ENCODE data around the gene PIK3C2G. TPM values are rescaled to one million over a fixed set of nuclear protein-coding genes. Genes with fewer than 3 reads are reported as not detected.

PIK3C2G gene
- polyA plus RNA-seq, 4 donors = 0.52 to 6.8 (median 2.7) TPM

DNA sequence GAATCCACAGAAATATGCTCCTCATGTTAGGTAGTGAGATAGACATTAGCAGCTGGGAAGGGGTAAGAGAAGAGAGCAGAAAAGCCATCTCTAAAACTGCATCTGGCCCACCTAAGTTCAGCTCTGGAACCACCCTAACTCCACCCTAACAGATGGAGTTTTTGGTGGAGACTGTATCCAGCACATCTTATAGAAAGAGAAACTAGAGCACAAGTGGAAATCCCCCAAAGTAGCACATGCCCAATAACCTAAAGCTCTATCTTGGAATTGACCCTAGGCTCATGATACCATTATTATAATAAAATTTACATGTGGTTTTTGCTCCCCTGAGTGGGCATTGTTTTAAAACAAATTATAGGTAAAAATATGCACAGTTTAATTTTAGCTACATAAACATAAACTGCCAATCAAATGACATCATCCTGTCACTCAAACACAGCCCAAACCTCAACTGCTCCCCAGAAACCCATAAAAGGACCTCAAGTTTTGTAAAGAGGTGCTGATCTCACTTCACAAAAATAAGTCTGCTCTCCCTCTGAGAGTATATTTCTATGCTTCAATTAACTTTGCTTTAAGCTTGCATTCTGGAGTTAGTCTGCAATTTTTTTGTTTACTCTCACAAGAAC, 206.4 kb downstream of the PIK3C2G start:
- Histone ChIP-seq H3K27ac (ENCODE audit: low read depth in 1 of 3, low read length in 2 of 3) (no peak overlapping the region), H3K4me1 (ENCODE audit: control insufficient read depth in 3 of 3, insufficient read depth in 2 of 3, low read depth in 1 of 3, low read length in 2 of 3) (no peaks in the 10 kb centered on the region), H3K27me3 (ENCODE audit: control insufficient read depth in 3 of 3, insufficient read depth in 3 of 3, low read length in 3 of 3) (no peaks in the 10 kb centered on the region), H3K36me3 (ENCODE audit: control insufficient read depth in 3 of 3, insufficient read depth in 2 of 3, low read depth in 1 of 3, low read length in 3 of 3) (no peaks in the 10 kb centered on the region), H3K4me3 (ENCODE audit: low read depth in 1 of 3, low read length in 3 of 3) (no peak overlapping the region), H3K9me3 (ENCODE audit: control insufficient read depth in 2 of 2, insufficient read depth in 1 of 2, low read depth in 1 of 2, low read length in 1 of 2) (no peaks in the 10 kb centered on the region)
- DNase-seq (no peak), FAIRE-seq (no peak)

DNA sequence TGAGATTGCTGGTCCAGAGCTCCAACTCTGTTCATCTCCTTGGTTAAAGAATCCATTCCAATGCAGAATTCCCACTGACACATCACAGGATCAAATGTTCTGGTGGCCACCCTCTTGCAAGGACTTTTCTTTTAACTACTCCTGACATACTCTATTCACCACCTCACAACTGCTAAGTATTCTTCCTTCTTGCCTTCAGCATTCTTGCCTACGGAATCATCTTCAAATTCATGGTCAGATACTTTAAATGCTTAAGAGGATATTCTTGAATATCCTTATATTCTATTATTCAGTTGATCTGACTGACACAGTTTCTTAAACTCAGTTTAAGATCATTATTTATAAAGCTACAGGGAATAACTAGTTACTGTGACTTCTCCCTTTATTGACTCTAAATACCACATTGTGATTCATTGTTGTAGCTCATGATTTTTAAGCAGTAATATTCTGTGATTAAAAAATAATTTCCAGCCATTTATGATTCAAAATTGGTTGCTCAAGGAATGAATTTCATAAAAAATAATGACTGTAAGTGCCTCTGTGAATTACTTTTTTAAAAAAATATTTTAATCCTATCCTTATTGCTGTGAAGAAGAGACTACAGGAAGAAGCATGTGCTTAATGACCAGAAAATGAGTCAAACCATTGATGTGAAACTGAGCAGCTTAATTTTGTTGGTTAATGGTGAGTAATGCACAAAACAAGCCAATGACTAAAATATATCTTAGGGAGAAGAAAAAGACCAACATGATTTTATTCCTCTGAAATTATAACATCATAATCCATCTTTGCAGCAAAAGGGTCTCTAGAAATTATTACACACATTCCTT, 207.1 kb downstream of the PIK3C2G start:
- no peaks in the 10 kb centered on the region for H3K27me3 ChIP-seq (ENCODE audit: control insufficient read depth in 3 of 3, insufficient read depth in 3 of 3, low read length in 3 of 3)
- WGBS, 3 donors = 76 to 84% (median 83%) methylated on average over 1 of the region's 1 CpG
- H3K4me1 ChIP-seq (ENCODE audit: control insufficient read depth in 3 of 3, insufficient read depth in 2 of 3, low read depth in 1 of 3, low read length in 2 of 3) = no peaks in the 10 kb centered on the region
- H3K9me3 ChIP-seq (ENCODE audit: control insufficient read depth in 2 of 2, insufficient read depth in 1 of 2, low read depth in 1 of 2, low read length in 1 of 2) = no peaks in the 10 kb centered on the region
- DNase-seq (no peak), FAIRE-seq (no peak)
- no peaks in the 10 kb centered on the region for H3K36me3 ChIP-seq (ENCODE audit: control insufficient read depth in 3 of 3, insufficient read depth in 2 of 3, low read depth in 1 of 3, low read length in 3 of 3)
- no peak overlapping the region for H3K27ac ChIP-seq (ENCODE audit: low read depth in 1 of 3, low read length in 2 of 3)
- H3K4me3 ChIP-seq (ENCODE audit: low read depth in 1 of 3, low read length in 3 of 3) = no peak overlapping the region

GRCh38 chr12:18470251-18470650, 208.9 kb downstream of the PIK3C2G start:
- no peak overlapping the region for H3K27ac ChIP-seq (ENCODE audit: low read depth in 1 of 3, low read length in 2 of 3)
- FAIRE-seq (no peak), DNase-seq (no peak)
- no peaks in the 10 kb centered on the region for H3K9me3 ChIP-seq (ENCODE audit: control insufficient read depth in 2 of 2, insufficient read depth in 1 of 2, low read depth in 1 of 2, low read length in 1 of 2)
- no peaks in the 10 kb centered on the region for H3K36me3 ChIP-seq (ENCODE audit: control insufficient read depth in 3 of 3, insufficient read depth in 2 of 3, low read depth in 1 of 3, low read length in 3 of 3)
- no peak overlapping the region for H3K4me3 ChIP-seq (ENCODE audit: low read depth in 1 of 3, low read length in 3 of 3)
- no peaks in the 10 kb centered on the region for H3K4me1 ChIP-seq (ENCODE audit: control insufficient read depth in 3 of 3, insufficient read depth in 2 of 3, low read depth in 1 of 3, low read length in 2 of 3)
- H3K27me3 ChIP-seq (ENCODE audit: control insufficient read depth in 3 of 3, insufficient read depth in 3 of 3, low read length in 3 of 3) = no peaks in the 10 kb centered on the region
- WGBS, 3 donors = 78 to 87% (median 82%) methylated on average over 3 of the region's 3 CpGs

DNA sequence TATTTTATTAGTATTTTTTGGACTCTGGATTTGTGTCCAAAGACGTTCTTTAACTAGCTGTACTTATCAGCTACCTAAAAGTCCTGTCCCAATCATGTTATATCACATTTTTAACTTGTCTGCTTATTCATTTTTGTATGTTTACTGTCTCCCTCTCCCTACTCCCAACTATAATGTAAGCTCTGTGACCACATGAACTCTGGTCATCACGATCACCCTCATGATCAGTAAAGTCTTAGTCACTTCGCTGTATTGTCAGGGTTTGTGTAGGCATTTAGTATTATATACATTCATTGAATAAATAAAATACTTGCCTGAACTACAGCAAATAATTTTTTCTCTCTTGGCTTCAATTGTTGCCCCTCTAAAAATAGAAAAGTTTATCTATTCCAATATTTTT, 211.0 kb downstream of the PIK3C2G start:
- no peaks in the 10 kb centered on the region for H3K4me1 ChIP-seq (ENCODE audit: control insufficient read depth in 3 of 3, insufficient read depth in 2 of 3, low read depth in 1 of 3, low read length in 2 of 3)
- H3K9me3 ChIP-seq (ENCODE audit: control insufficient read depth in 2 of 2, insufficient read depth in 1 of 2, low read depth in 1 of 2, low read length in 1 of 2) = no peaks in the 10 kb centered on the region
- H3K36me3 ChIP-seq (ENCODE audit: control insufficient read depth in 3 of 3, insufficient read depth in 2 of 3, low read depth in 1 of 3, low read length in 3 of 3) = no peaks in the 10 kb centered on the region
- no peak for DNase-seq
- H3K4me3 ChIP-seq (ENCODE audit: low read depth in 1 of 3, low read length in 3 of 3) = no peak overlapping the region
- H3K27ac ChIP-seq (ENCODE audit: low read depth in 1 of 3, low read length in 2 of 3) = no peak overlapping the region
- H3K27me3 ChIP-seq (ENCODE audit: control insufficient read depth in 3 of 3, insufficient read depth in 3 of 3, low read length in 3 of 3) = no peaks in the 10 kb centered on the region
- FAIRE-seq = no peak
- WGBS, 3 donors = 61 to 67% (median 65%) methylated on average over 3 of the region's 3 CpGs

DNA sequence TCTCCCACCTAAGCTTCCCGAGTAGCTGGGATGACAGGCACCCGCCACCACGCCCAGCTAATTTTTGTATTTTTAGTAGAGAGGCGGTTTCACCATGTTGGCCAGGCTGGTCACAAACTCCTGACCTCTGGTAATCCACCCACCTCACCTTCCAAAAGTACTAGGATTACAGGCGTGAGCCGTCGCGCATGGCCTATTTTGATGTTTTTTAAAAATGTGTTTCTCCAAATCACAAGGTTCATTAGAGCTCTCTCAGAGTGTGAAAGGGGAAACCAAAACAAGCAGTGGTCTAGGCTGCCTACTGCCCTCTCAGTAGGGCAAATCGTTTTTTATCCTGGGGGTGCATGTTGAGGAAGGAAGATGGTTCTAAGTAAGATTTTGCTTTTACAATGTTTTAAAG, 211.5 kb downstream of the PIK3C2G start:
- Histone ChIP-seq H3K4me1 (ENCODE audit: control insufficient read depth in 3 of 3, insufficient read depth in 2 of 3, low read depth in 1 of 3, low read length in 2 of 3) (no peaks in the 10 kb centered on the region), H3K9me3 (ENCODE audit: control insufficient read depth in 2 of 2, insufficient read depth in 1 of 2, low read depth in 1 of 2, low read length in 1 of 2) (no peaks in the 10 kb centered on the region), H3K4me3 (ENCODE audit: low read depth in 1 of 3, low read length in 3 of 3) (no peak overlapping the region), H3K27ac (ENCODE audit: low read depth in 1 of 3, low read length in 2 of 3) (no peak overlapping the region), H3K36me3 (ENCODE audit: control insufficient read depth in 3 of 3, insufficient read depth in 2 of 3, low read depth in 1 of 3, low read length in 3 of 3) (no peaks in the 10 kb centered on the region), H3K27me3 (ENCODE audit: control insufficient read depth in 3 of 3, insufficient read depth in 3 of 3, low read length in 3 of 3) (no peaks in the 10 kb centered on the region)
- DNase-seq (no peak), FAIRE-seq (no peak)
- 87 to 92% (median 90%) methylated on average over 9 of the region's 9 CpGs for WGBS, 3 donors

DNA sequence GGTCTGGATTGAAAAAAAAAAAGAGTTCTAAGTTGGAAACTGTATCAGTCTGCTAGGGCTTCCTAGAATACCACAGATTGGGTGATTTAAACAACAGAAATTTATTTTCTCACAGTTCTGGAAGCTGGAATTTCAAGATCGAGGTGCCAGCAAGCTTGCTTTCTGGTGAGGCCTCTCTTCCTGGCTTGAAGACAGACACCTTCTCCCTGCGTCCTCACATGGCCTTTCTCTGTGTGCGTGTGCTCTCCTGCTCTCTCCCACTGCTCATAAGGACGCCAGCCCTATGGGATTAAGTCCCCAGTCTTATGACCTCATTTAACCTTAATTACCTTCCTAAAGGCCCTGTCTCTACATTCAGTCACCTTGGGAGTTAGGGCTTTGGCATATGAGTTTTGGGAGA, 215.5 kb downstream of the PIK3C2G start:
- WGBS, 3 donors = 74 to 84% (median 75%) methylated on average over 4 of the region's 4 CpGs
- FAIRE-seq = no peak

DNA sequence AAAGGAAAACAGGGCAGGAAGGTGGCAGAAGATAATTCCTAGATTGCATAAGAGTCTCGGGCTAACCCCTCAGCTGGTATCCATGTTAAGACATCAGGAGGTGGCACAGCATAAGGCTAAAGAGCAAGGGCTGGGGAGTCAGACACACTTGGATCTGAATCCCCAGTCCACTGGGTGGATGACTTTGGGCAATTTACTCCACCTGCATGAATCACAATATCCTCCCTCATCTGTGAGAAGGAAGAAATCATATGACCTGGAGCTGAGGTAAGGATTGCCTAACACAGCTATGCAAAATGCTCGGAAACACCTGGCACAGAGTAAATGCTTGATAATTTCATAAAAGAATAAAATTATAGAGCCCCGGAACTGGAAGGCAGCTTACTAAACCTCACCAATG, 217.9 kb downstream of the PIK3C2G start:
- H3K9me3 ChIP-seq (ENCODE audit: control insufficient read depth in 2 of 2, insufficient read depth in 1 of 2, low read depth in 1 of 2, low read length in 1 of 2) = no peaks in the 10 kb centered on the region
- FAIRE-seq (no peak), DNase-seq (peak; percentile 29 to 75)
- no peak overlapping the region for H3K4me3 ChIP-seq (ENCODE audit: low read depth in 1 of 3, low read length in 3 of 3)
- no peaks in the 10 kb centered on the region for H3K4me1 ChIP-seq (ENCODE audit: control insufficient read depth in 3 of 3, insufficient read depth in 2 of 3, low read depth in 1 of 3, low read length in 2 of 3)
- H3K36me3 ChIP-seq (ENCODE audit: control insufficient read depth in 3 of 3, insufficient read depth in 2 of 3, low read depth in 1 of 3, low read length in 3 of 3) = no peaks in the 10 kb centered on the region
- H3K27me3 ChIP-seq (ENCODE audit: control insufficient read depth in 3 of 3, insufficient read depth in 3 of 3, low read length in 3 of 3) = no peaks in the 10 kb centered on the region
- WGBS, 3 donors = 24 to 61% (median 43%) methylated on average over 3 of the region's 3 CpGs
- H3K27ac ChIP-seq (ENCODE audit: low read depth in 1 of 3, low read length in 2 of 3) = peak overlapping the region in 1 of 3 donors; percentile 13

More for the DNA sequence above, 215.5 kb downstream of the PIK3C2G start:
- Histone ChIP-seq H3K9me3 (ENCODE audit: control insufficient read depth in 2 of 2, insufficient read depth in 1 of 2, low read depth in 1 of 2, low read length in 1 of 2) (no peaks in the 10 kb centered on the region), H3K4me1 (ENCODE audit: control insufficient read depth in 3 of 3, insufficient read depth in 2 of 3, low read depth in 1 of 3, low read length in 2 of 3) (no peaks in the 10 kb centered on the region), H3K27me3 (ENCODE audit: control insufficient read depth in 3 of 3, insufficient read depth in 3 of 3, low read length in 3 of 3) (no peaks in the 10 kb centered on the region), H3K4me3 (ENCODE audit: low read depth in 1 of 3, low read length in 3 of 3) (no peak overlapping the region), H3K27ac (ENCODE audit: low read depth in 1 of 3, low read length in 2 of 3) (no peak overlapping the region), H3K36me3 (ENCODE audit: control insufficient read depth in 3 of 3, insufficient read depth in 2 of 3, low read depth in 1 of 3, low read length in 3 of 3) (no peaks in the 10 kb centered on the region)
- DNase-seq = no peak

DNA sequence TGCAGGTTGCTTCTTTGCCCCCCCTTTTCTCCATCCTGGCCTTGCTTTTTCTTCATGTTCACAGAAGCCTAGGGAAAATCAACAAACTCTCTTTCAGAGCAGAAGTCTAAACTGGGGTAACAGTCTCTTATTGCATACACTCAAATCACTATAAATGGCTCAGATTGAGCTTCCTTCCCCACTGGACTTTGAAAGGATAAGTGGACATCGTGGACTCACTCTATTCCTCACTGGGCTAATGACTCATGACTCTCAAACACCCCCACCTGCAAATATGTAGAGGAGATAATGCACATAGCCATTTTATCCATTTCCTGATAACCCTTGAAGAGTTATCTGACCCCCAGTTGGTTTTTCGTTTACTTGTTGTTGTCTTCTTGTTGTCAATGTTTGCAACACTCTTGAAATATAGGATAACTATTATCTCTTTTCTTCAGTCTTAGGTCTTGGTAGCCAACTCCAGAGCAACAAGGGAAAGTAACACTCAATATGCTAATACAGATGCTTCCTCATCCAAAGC, 221.3 kb downstream of the PIK3C2G start:
- 37 to 52% (median 51%) methylated on average over 2 of the region's 2 CpGs for WGBS, 3 donors
- DNase-seq (no peak), FAIRE-seq (no peak)
- no peaks in the 10 kb centered on the region for H3K9me3 ChIP-seq (ENCODE audit: control insufficient read depth in 2 of 2, insufficient read depth in 1 of 2, low read depth in 1 of 2, low read length in 1 of 2)
- H3K36me3 ChIP-seq (ENCODE audit: control insufficient read depth in 3 of 3, insufficient read depth in 2 of 3, low read depth in 1 of 3, low read length in 3 of 3) = no peaks in the 10 kb centered on the region
- H3K4me1 ChIP-seq (ENCODE audit: control insufficient read depth in 3 of 3, insufficient read depth in 2 of 3, low read depth in 1 of 3, low read length in 2 of 3) = no peaks in the 10 kb centered on the region
- no peak overlapping the region for H3K4me3 ChIP-seq (ENCODE audit: low read depth in 1 of 3, low read length in 3 of 3)
- H3K27me3 ChIP-seq (ENCODE audit: control insufficient read depth in 3 of 3, insufficient read depth in 3 of 3, low read length in 3 of 3) = no peaks in the 10 kb centered on the region
- H3K27ac ChIP-seq (ENCODE audit: low read depth in 1 of 3, low read length in 2 of 3) = no peak overlapping the region
